Lung (tissue), 12 donors: ENCODE measurements around the gene RGL3. TPM values are rescaled to one million over a fixed set of nuclear protein-coding genes. Genes with fewer than 3 reads are reported as not detected.
A peak's percentile ranks its signal among the peaks of the same experiment; 100 is the strongest.

ENCODE experiments used
- ATAC-seq: fragments of 200-7000 bp; cut with Tn5 transposase; one replicate; pipeline ENCODE4 v1.9.1; 2020; ENCODE audit warnings: moderate number of reproducible peaks; ENCODE audit not compliant: insufficient read depth, low FRiP score
- DNase-seq, 3 donors: peaks; one replicate each; pipeline ENCODE4 v3.0.0-alpha.2; 2013 to 2017
- H3K27ac ChIP-seq, 2 donors: one replicate each; pipeline ENCODE4 v1.5.1; 2013; ENCODE audit warnings: mild to moderate bottlenecking in 2 of 2, moderate library complexity in 2 of 2, control low read depth in 1 of 2, inconsistent platforms in 1 of 2, low read depth in 1 of 2, low read length in 1 of 2
- H3K27me3 ChIP-seq, 3 donors: one replicate each; pipeline ENCODE4 v1.5.1; 2013; ENCODE audit warnings: low read length in 2 of 3; ENCODE audit not compliant: control insufficient read depth in 3 of 3, insufficient read depth in 3 of 3
- H3K36me3 ChIP-seq, 4 donors: one replicate each; pipeline ENCODE4 v1.5.1; 2013; ENCODE audit warnings: low read length in 4 of 4, mild to moderate bottlenecking in 1 of 4, moderate library complexity in 1 of 4; ENCODE audit not compliant: control insufficient read depth in 4 of 4, insufficient read depth in 4 of 4
- H3K4me1 ChIP-seq, 5 donors: one replicate each; pipeline ENCODE4 v1.5.1; 2013; ENCODE audit warnings: low read length in 5 of 5, mild to moderate bottlenecking in 2 of 5, moderate library complexity in 1 of 5; ENCODE audit not compliant: control insufficient read depth in 5 of 5, insufficient read depth in 5 of 5
- H3K4me3 ChIP-seq: one replicate; pipeline ENCODE4 v1.5.1; 2013; ENCODE audit warnings: mild to moderate bottlenecking, control low read depth, moderate library complexity
- H3K9ac ChIP-seq, 2 donors: one replicate each; pipeline ENCODE4 v1.5.1; 2013; ENCODE audit warnings: low read length in 2 of 2, control low read depth in 1 of 2; ENCODE audit not compliant: insufficient read depth in 1 of 2
- H3K9me3 ChIP-seq, 4 donors: one replicate each; pipeline ENCODE4 v1.5.1; 2013; ENCODE audit warnings: low read length in 3 of 4, mild to moderate bottlenecking in 1 of 4, moderate library complexity in 1 of 4; ENCODE audit not compliant: control insufficient read depth in 4 of 4, insufficient read depth in 3 of 4
- CTCF ChIP-seq: IDR thresholded peaks from 2 replicates; pipeline ENCODE4 v1.5.1; 2012; ENCODE audit warnings: mild to moderate bottlenecking; ENCODE audit errors: control extremely low read depth, extremely low read depth
- WGBS, 2 donors: extraction: QIAGEN DNeasy Blood & Tissue Kit; methylation state at CpG; one replicate each; pipeline ENCODE4 v1.1.7; 2013; 5-methylcytosine and 5-hydroxymethylcytosine counted together
- polyA plus RNA-seq, 2 donors: library from polyadenylated mRNA; stranded (reverse); fragments of 200-250 nt; gene quantifications; one replicate each; pipeline ENCODE4 v1.2.1, GENCODE V29; 2013
- total RNA-seq, 2 donors: library from RNA; depleted of rRNA in 1 of 2; stranded (reverse); fragments of >200 nt in 1 of 2; gene quantifications; one replicate each; pipeline ENCODE4 v1.2.1, GENCODE V29; 2014 to 2021
- donor health status: control.
- donor health status: control.
- donor health status: Bipolar disorder and iron deficiency.
- donor health status: healthy.
- donor health status: DM: yes; HTN: yes; CAD: no.

Gene RGL3
- total and polyA plus RNA-seq, 4 donors = 10.4 to 45.2 (median 37.3) TPM

GRCh38 chr19:11452620-11453310 is 33.7 kb upstream of the RGL3 start:
- Histone ChIP-seq H3K36me3 (peaks cover 0 to 25% (median 5%) of the 10 kb centered on the region in 4 donors), H3K27ac (no peak overlapping the region), H3K27me3 (no peaks in the 10 kb centered on the region), H3K4me3 (no peak overlapping the region), H3K9me3 (no peaks in the 10 kb centered on the region), H3K9ac (no peak overlapping the region), H3K4me1 (peaks cover 0 to 14% (median 0%) of the 10 kb centered on the region in 5 donors)
- no peak for ATAC-seq
- WGBS, 2 donors = 82 to 83% methylated on average over 33 of the region's 33 CpGs
- no peak for TF ChIP-seq CTCF
- peak in 1 of 3 donors; percentile 48 for DNase-seq

- Histone ChIP-seq H3K27me3 (no peaks in the 10 kb centered on the region), H3K4me1 (peaks cover 0 to 14% (median 0%) of the 10 kb centered on the region in 5 donors), H3K9me3 (no peaks in the 10 kb centered on the region), H3K27ac (no peak overlapping the region), H3K9ac (peak overlapping the region in 1 of 2 donors; percentile 67), H3K36me3 (peaks cover under 1 to 32% (median 6%) of the 10 kb centered on the region in 4 donors), H3K4me3 (no peak overlapping the region)
- no peak for ATAC-seq
- DNase-seq = peak; percentile 56 to 84 (median 67)
- no peak for TF ChIP-seq CTCF
- WGBS, 2 donors = 41 to 53% methylated on average over 25 of the region's 25 CpGs
Measured at GRCh38 chr19:11451871-11452619, 32.9 kb upstream of the RGL3 start.

- 55 to 64% methylated on average over 13 of the region's 13 CpGs for WGBS, 2 donors
- DNase-seq (peak in 2 of 3 donors; percentile 28 to 33), ATAC-seq (no peak)
- H3K36me3 ChIP-seq = peaks cover 3 to 38% (median 6%) of the 10 kb centered on the region in 4 donors
- H3K4me1 ChIP-seq = peaks cover 0 to 14% (median 0%) of the 10 kb centered on the region in 5 donors
- H3K4me3 ChIP-seq = no peak overlapping the region
- no peak overlapping the region for H3K9ac ChIP-seq
- H3K27me3 ChIP-seq = no peaks in the 10 kb centered on the region
- TF ChIP-seq CTCF = no peak
- no peak overlapping the region for H3K27ac ChIP-seq
- H3K9me3 ChIP-seq = no peaks in the 10 kb centered on the region
Measured at GRCh38 chr19:11451327-11451870, 32.3 kb upstream of the RGL3 start.
